H1 (cell line): ENCODE data around the gene PCBD1. TPM values are rescaled to one million over a fixed set of nuclear protein-coding genes. Genes with fewer than 3 reads are reported as not detected.

Source experiments
- EP300 ChIP-seq, 2 experiments: IDR thresholded peaks; 1 replicate in 1 of 2; 2 replicates in 1 of 2; pipeline ENCODE4 v1.6.1; 2011 to 2012; ENCODE audit warnings: low read depth in 2 of 2, low read length in 2 of 2, mild to moderate bottlenecking in 2 of 2, borderline replicate concordance in 1 of 2, inconsistent platforms in 1 of 2, moderate library complexity in 1 of 2
- FOSL1 ChIP-seq: IDR thresholded peaks from 2 replicates; pipeline ENCODE4 v1.6.1; 2011; ENCODE audit warnings: mild to moderate bottlenecking, low read depth, low read length, moderate library complexity; ENCODE audit not compliant: insufficient read depth
- RFX5 ChIP-seq: IDR thresholded peaks from 2 replicates; pipeline ENCODE4 v1.6.1; 2011; ENCODE audit warnings: low read depth, low read length, improper control_type of control experiment, borderline replicate concordance
- SP2 ChIP-seq: IDR thresholded peaks from 2 replicates; pipeline ENCODE4 v1.6.1; 2012; ENCODE audit warnings: mild to moderate bottlenecking, low read length, inconsistent platforms
- polyA plus RNA-seq, 7 experiments: library from polyadenylated mRNA; depleted of rRNA in 3 of 7; stranded (reverse) in 5 of 7; unstranded in 2 of 7; fragments of >200 nt in 5 of 7; fragments of 200-250 nt in 2 of 7; gene quantifications; 1 replicate in 5 of 7; 2 replicates in 1 of 7; 4 replicates in 1 of 7; pipeline versions ENCODE4 v1.2.1 to v1.2.3, GENCODE V29; 2011 to 2013; ENCODE audit warnings: missing spikeins in 2 of 7, mixed read lengths in 2 of 7
- total RNA-seq: library from RNA; stranded (reverse); fragmentation: NEBNext Ultra II Directional; extraction: Animal tissue kit (Norgen Biotek cat#: 25700); gene quantifications from 2 replicates; pipeline ENCODE4 v1.2.1, GENCODE V29; 2021
- TF ChIP-seq, protein P1 (sequence below): fragments of 300-600 bp; sonication (generic); IDR thresholded peaks from 2 replicates; pipeline ENCODE4 v1.7.1; 2012; ENCODE audit warnings: low read length, moderate library complexity, mild to moderate bottlenecking, inconsistent platforms; ENCODE audit not compliant: insufficient replicate concordance

PCBD1 gene
- total and polyA plus RNA-seq, 2 of the 8 experiments (the other 6 are each of a cell fraction or from before 2014, with no cell fraction given), result 46.5 to 55.0 TPM

- TF ChIP-seq, protein P1, sequence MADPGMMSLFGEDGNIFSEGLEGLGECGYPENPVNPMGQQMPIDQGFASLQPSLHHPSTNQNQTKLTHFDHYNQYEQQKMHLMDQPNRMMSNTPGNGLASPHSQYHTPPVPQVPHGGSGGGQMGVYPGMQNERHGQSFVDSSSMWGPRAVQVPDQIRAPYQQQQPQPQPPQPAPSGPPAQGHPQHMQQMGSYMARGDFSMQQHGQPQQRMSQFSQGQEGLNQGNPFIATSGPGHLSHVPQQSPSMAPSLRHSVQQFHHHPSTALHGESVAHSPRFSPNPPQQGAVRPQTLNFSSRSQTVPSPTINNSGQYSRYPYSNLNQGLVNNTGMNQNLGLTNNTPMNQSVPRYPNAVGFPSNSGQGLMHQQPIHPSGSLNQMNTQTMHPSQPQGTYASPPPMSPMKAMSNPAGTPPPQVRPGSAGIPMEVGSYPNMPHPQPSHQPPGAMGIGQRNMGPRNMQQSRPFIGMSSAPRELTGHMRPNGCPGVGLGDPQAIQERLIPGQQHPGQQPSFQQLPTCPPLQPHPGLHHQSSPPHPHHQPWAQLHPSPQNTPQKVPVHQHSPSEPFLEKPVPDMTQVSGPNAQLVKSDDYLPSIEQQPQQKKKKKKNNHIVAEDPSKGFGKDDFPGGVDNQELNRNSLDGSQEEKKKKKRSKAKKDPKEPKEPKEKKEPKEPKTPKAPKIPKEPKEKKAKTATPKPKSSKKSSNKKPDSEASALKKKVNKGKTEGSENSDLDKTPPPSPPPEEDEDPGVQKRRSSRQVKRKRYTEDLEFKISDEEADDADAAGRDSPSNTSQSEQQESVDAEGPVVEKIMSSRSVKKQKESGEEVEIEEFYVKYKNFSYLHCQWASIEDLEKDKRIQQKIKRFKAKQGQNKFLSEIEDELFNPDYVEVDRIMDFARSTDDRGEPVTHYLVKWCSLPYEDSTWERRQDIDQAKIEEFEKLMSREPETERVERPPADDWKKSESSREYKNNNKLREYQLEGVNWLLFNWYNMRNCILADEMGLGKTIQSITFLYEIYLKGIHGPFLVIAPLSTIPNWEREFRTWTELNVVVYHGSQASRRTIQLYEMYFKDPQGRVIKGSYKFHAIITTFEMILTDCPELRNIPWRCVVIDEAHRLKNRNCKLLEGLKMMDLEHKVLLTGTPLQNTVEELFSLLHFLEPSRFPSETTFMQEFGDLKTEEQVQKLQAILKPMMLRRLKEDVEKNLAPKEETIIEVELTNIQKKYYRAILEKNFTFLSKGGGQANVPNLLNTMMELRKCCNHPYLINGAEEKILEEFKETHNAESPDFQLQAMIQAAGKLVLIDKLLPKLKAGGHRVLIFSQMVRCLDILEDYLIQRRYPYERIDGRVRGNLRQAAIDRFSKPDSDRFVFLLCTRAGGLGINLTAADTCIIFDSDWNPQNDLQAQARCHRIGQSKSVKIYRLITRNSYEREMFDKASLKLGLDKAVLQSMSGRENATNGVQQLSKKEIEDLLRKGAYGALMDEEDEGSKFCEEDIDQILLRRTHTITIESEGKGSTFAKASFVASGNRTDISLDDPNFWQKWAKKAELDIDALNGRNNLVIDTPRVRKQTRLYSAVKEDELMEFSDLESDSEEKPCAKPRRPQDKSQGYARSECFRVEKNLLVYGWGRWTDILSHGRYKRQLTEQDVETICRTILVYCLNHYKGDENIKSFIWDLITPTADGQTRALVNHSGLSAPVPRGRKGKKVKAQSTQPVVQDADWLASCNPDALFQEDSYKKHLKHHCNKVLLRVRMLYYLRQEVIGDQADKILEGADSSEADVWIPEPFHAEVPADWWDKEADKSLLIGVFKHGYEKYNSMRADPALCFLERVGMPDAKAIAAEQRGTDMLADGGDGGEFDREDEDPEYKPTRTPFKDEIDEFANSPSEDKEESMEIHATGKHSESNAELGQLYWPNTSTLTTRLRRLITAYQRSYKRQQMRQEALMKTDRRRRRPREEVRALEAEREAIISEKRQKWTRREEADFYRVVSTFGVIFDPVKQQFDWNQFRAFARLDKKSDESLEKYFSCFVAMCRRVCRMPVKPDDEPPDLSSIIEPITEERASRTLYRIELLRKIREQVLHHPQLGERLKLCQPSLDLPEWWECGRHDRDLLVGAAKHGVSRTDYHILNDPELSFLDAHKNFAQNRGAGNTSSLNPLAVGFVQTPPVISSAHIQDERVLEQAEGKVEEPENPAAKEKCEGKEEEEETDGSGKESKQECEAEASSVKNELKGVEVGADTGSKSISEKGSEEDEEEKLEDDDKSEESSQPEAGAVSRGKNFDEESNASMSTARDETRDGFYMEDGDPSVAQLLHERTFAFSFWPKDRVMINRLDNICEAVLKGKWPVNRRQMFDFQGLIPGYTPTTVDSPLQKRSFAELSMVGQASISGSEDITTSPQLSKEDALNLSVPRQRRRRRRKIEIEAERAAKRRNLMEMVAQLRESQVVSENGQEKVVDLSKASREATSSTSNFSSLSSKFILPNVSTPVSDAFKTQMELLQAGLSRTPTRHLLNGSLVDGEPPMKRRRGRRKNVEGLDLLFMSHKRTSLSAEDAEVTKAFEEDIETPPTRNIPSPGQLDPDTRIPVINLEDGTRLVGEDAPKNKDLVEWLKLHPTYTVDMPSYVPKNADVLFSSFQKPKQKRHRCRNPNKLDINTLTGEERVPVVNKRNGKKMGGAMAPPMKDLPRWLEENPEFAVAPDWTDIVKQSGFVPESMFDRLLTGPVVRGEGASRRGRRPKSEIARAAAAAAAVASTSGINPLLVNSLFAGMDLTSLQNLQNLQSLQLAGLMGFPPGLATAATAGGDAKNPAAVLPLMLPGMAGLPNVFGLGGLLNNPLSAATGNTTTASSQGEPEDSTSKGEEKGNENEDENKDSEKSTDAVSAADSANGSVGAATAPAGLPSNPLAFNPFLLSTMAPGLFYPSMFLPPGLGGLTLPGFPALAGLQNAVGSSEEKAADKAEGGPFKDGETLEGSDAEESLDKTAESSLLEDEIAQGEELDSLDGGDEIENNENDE, result no peak
- no peak for TF ChIP-seq RFX5
- no peak for TF ChIP-seq EP300 (IDR thresholded peaks at IDR 0.05; ENCODE audit: borderline replicate concordance in 1 of 2, low read depth in 2 of 2, low read length in 2 of 2)
- TF ChIP-seq FOSL1, result no peak
- no peak for TF ChIP-seq SP2
- TF ChIP-seq, all 59 proteins: peak for 0
Measured at GRCh38 chr10:70906031-70906783, 17.8 kb upstream of the PCBD1 start (continued).
